ENCODE measurements around the gene ZFYVE26. TPM values are rescaled to one million over a fixed set of nuclear protein-coding genes. Genes with fewer than 3 reads are reported as not detected.

Gene ZFYVE26
- total and polyA plus RNA-seq, 10 of the 15 experiments (the other 5 are each of a cell fraction or from before 2014, with no cell fraction given), result 1.00 to 25.6 (median 12.0) TPM

- intact Hi-C loops (cut with micrococcal nuclease; ENCODE audit: unreplicated experiment), result no loop called here
- in situ Hi-C loops (cut with MboI), result no loop called here
- RAD21 ChIA-PET (ENCODE audit: unreplicated experiment), result no interaction called here
- WGBS (ENCODE audit: insufficient coverage, insufficient replicate concordance, low lambda C conversion rate, missing lambda C conversion rate), result 76% methylated on average over 7 of the region's 7 CpGs
- no peak overlapping the region for H3K27ac ChIP-seq (ENCODE audit: control insufficient read depth, insufficient read depth)
- H3K9ac ChIP-seq (ENCODE audit: control insufficient read depth, insufficient read depth, low read length), result no peak overlapping the region
- no peaks in the 10 kb centered on the region for H3K27me3 ChIP-seq (replicated peaks in 1 of 2; ENCODE audit: control insufficient read depth in 2 of 2, insufficient read depth in 2 of 2, low read length in 1 of 2)
- H3K9me3 ChIP-seq (replicated peaks; ENCODE audit: control insufficient read depth, insufficient read depth, low read length), result no peaks in the 10 kb centered on the region; the same call in 2 of the 3 replicates
- no peak overlapping the region for H3K4me2 ChIP-seq (ENCODE audit: control insufficient read depth, insufficient read depth)
- SMC1A ChIA-PET (ENCODE audit: uncharacterized antibody, unreplicated experiment), result interaction anchor here (0.9 kb wide), 1 partner anchor 9 kb away, joined by 3 read pairs; no protein-coding TSS in a partner anchor
- no TSS peak for BruUV-seq (replicated peaks)
- H3K4me3 ChIP-seq, result no peak overlapping the region
- CTCF ChIA-PET, result interaction anchor here (0.7 to 0.9 kb wide), 3 partner anchors 111 to 210 kb away, joined by 3 to 6 read pairs (median 4); no protein-coding TSS in a partner anchor
- no peak for FAIRE-seq
- no peaks in the 10 kb centered on the region for H3K36me3 ChIP-seq (ENCODE audit: control insufficient read depth in 2 of 2, insufficient read depth in 2 of 2, low read length in 1 of 2)
- no peaks in the 10 kb centered on the region for H3K79me2 ChIP-seq (ENCODE audit: control insufficient read depth, insufficient read depth, low read length)
- no peaks in the 10 kb centered on the region for H4K20me1 ChIP-seq (ENCODE audit: control insufficient read depth, insufficient read depth)
- no peaks in the 10 kb centered on the region for H3K4me1 ChIP-seq (ENCODE audit: control insufficient read depth, insufficient read depth, low read length)
- TF ChIP-seq CEBPZ (IDR thresholded peaks at IDR 0.05; ENCODE audit: low read depth, low read length) (no peak), CREM (IDR thresholded peaks at IDR 0.05; ENCODE audit: low read depth) (no peak), SMARCA5 (IDR thresholded peaks at IDR 0.05) (no peak), NFIC (IDR thresholded peaks at IDR 0.05; ENCODE audit: low read depth, low read length) (no peak), MEF2A (IDR thresholded peaks at IDR 0.05; ENCODE audit: insufficient read depth, low read depth, low read length) (no peak)
- TF ChIP-seq, protein P1, sequence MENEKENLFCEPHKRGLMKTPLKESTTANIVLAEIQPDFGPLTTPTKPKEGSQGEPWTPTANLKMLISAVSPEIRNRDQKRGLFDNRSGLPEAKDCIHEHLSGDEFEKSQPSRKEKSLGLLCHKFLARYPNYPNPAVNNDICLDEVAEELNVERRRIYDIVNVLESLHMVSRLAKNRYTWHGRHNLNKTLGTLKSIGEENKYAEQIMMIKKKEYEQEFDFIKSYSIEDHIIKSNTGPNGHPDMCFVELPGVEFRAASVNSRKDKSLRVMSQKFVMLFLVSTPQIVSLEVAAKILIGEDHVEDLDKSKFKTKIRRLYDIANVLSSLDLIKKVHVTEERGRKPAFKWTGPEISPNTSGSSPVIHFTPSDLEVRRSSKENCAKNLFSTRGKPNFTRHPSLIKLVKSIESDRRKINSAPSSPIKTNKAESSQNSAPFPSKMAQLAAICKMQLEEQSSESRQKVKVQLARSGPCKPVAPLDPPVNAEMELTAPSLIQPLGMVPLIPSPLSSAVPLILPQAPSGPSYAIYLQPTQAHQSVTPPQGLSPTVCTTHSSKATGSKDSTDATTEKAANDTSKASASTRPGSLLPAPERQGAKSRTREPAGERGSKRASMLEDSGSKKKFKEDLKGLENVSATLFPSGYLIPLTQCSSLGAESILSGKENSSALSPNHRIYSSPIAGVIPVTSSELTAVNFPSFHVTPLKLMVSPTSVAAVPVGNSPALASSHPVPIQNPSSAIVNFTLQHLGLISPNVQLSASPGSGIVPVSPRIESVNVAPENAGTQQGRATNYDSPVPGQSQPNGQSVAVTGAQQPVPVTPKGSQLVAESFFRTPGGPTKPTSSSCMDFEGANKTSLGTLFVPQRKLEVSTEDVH (IDR thresholded peaks at IDR 0.05; ENCODE audit: low read depth, partially characterized antibody), result no peak
- H2AFZ ChIP-seq (ENCODE audit: control insufficient read depth, low read depth, low read length), result no peak overlapping the region
- ATAC-seq, result no peak
- no peak for DNase-seq (ENCODE audit: low read depth, low spot score)
- POLR2A ChIA-PET, result interaction anchor here (0.7 kb wide), 1 partner anchor 91 kb away, joined by 5 read pairs; no protein-coding TSS in a partner anchor
These were observed 89.0 kb downstream of the ZFYVE26 start for GRCh38 chr14:67727361-67727760.

Data from GM12878 (cell line).